Measurements from ENCODE around the gene FMNL3. TPM values are rescaled to one million over a fixed set of nuclear protein-coding genes. Genes with fewer than 3 reads are reported as not detected.

Gene FMNL3
- polyA plus RNA-seq, 1 experiment = 13.3 TPM

DNA sequence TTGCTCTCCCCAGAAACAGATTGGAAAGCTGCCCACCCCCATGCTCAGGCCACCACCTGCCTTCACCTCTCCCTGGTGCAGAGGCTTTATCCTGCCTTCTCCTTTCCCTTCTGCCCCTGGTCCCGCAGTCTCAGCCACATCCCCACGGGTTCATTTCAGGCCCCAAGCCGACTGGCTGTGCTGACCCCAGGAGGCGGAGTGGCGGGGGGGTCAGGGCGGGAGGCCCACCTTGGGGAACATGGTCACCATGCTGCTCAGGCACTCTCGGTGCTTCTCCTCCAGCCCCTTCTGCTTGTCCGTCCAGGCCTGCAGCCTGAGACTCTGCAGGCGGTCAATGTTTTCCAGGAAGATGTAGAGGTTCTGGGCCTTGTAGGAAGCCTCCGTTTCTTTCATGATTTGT, 108.7 kb downstream of the FMNL3 start:
- Histone ChIP-seq H3K27me3 (ENCODE audit: control insufficient read depth, insufficient read depth, low read length) (no peaks in the 10 kb centered on the region), H3K36me3 (ENCODE audit: control insufficient read depth, insufficient read depth, low read length) (no peaks in the 10 kb centered on the region), H3K4me3 (ENCODE audit: low read depth, low read length) (no peak overlapping the region)
- DNase-seq (ENCODE audit: low read depth) = no peak
- ChIA-PET POLR2A (no interaction called here), CTCF (interaction anchor here (0.7 to 1.6 kb wide), 2 partner anchors 18 to 92 kb away, joined by 3 read pairs; no protein-coding TSS in a partner anchor)
- TF ChIP-seq, protein P1, sequence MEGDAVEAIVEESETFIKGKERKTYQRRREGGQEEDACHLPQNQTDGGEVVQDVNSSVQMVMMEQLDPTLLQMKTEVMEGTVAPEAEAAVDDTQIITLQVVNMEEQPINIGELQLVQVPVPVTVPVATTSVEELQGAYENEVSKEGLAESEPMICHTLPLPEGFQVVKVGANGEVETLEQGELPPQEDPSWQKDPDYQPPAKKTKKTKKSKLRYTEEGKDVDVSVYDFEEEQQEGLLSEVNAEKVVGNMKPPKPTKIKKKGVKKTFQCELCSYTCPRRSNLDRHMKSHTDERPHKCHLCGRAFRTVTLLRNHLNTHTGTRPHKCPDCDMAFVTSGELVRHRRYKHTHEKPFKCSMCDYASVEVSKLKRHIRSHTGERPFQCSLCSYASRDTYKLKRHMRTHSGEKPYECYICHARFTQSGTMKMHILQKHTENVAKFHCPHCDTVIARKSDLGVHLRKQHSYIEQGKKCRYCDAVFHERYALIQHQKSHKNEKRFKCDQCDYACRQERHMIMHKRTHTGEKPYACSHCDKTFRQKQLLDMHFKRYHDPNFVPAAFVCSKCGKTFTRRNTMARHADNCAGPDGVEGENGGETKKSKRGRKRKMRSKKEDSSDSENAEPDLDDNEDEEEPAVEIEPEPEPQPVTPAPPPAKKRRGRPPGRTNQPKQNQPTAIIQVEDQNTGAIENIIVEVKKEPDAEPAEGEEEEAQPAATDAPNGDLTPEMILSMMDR (IDR thresholded peaks at IDR 0.05; ENCODE audit: insufficient read depth, low read depth, low read length) = no peak

DNA sequence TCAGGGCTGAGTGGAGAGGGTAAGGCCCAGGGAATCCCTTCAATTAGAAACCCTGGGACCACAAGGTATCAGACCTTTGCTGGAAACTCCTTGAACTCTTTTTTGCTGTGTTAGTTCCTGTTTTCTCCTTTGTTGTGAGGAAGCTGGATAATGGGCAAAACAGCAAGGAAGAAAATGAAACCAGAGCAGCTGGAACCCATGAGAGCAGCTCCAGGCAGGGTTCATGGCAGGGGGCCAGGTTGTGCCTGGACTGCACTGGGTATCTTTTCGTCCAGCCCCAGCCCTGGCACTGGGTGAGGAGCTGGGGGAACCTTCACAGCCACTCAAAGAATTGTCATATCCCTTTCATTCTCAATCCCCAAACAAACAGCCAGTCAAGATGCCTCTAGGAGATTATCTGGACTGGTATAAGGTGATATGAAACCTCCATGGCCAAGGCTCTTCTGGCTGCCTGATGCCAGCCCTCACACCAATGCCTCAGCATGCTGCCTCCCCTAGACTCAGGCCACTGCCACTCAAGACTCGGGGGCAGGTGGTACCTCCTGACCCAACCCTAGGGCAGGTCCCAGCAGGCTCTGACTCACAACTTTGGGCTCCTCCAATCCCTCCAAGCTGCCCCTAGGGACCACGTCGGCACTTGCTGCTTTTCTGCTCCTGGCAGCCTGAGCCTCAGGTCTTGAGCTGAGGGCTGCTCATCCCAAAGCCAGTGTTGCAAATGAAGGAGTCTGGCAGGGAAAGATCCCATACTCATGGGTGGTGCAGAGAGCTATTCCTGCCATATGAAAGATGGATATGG, 118.3 kb downstream of the FMNL3 start:
- POLR2A ChIA-PET = no interaction called here
- H3K27me3 ChIP-seq (ENCODE audit: control insufficient read depth, insufficient read depth, low read length) = no peaks in the 10 kb centered on the region
- no peak for DNase-seq (ENCODE audit: low read depth)

DNA sequence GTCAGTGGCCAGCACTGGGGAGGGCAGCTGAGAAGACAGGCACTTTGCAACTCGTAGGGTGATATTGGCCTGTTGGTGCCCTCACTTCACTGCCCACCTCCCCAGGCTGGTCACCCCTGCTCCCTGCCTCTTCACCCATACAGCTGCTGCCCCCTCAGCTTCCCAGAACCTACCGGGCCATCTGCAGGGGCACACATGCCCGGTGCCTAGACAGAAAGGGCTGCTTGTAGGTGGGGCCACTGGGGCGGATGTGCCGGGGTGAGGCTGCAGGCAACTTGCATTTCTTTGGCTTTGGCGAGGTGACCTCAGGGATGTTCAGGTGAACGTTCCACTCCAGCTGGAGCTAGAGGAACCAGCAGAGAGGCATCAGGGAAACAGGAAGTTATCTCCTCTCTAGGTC, 118.9 kb downstream of the FMNL3 start:
- H3K4me3 ChIP-seq (ENCODE audit: low read depth, low read length) = no peak overlapping the region
- H3K36me3 ChIP-seq (ENCODE audit: control insufficient read depth, insufficient read depth, low read length) = peaks cover 6% of the 10 kb centered on the region
- H3K27me3 ChIP-seq (ENCODE audit: control insufficient read depth, insufficient read depth, low read length) = no peaks in the 10 kb centered on the region
- ChIA-PET POLR2A (no interaction called here), CTCF (interaction anchor here (0.6 to 1.6 kb wide), 3 partner anchors 8 to 367 kb away, joined by 3 to 6 read pairs (median 3); no protein-coding TSS in a partner anchor)
- TF ChIP-seq, protein P1 (IDR thresholded peaks at IDR 0.05; ENCODE audit: insufficient read depth, low read depth, low read length) = no peak
- no peak for DNase-seq (ENCODE audit: low read depth)

More for the DNA sequence above, 118.3 kb downstream of the FMNL3 start:
- TF ChIP-seq, protein P1 (IDR thresholded peaks at IDR 0.05; ENCODE audit: insufficient read depth, low read depth, low read length) = no peak
- Histone ChIP-seq H3K36me3 (ENCODE audit: control insufficient read depth, insufficient read depth, low read length) (peaks cover 6% of the 10 kb centered on the region), H3K4me3 (ENCODE audit: low read depth, low read length) (no peak overlapping the region)
- CTCF ChIA-PET = interaction anchor here (0.6 to 1.6 kb wide), 5 partner anchors 9 to 366 kb away, joined by 3 to 6 read pairs (median 3); no protein-coding TSS in a partner anchor

DNA sequence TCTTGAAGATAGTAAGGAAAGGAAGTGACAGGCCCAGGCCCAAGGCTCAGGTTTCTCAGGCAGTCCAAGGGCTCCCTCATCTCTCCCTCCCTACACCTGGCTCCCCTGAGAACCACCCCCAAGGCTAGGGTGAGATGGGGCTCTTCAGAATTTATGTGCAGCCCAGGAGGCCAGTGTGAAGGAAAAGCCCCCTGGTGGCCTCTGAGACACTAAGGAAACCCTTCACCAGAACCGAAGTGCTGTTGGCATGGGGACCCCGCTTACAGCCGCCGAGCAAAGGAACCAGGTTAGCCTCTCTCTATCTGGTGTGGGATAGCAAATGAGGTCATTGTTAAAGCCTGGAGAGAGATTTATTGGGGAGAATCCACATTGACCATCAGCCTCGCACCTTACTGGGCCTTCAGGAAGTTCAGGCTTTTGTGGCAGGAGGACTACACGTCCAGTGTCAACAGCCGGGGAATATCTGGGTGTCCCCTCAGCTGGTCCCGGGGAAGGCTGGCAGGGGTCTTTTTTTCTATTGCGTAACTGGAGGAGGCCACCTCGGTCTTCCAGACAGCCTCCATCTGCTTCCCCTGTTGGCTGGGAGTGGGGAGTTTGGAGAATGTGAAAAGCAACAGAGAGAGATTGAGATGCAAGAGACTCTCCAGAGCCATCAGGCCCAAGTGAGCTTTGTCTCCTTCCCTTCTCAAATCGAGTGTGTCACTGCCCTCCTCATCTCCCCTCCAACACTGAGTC, 119.9 kb downstream of the FMNL3 start:
- DNase-seq (ENCODE audit: low read depth) = no peak
- POLR2A ChIA-PET = no interaction called here
- TF ChIP-seq, protein P1 (IDR thresholded peaks at IDR 0.05; ENCODE audit: insufficient read depth, low read depth, low read length) = no peak
- Histone ChIP-seq H3K36me3 (ENCODE audit: control insufficient read depth, insufficient read depth, low read length) (peaks cover 6% of the 10 kb centered on the region), H3K27me3 (ENCODE audit: control insufficient read depth, insufficient read depth, low read length) (no peaks in the 10 kb centered on the region), H3K4me3 (ENCODE audit: low read depth, low read length) (no peak overlapping the region)
- CTCF ChIA-PET = interaction anchor here (0.6 to 1.0 kb wide), 3 partner anchors 8 to 352 kb away, joined by 3 read pairs; no protein-coding TSS in a partner anchor

Small RNA genes within 50 kb of the gene (small RNA-seq; reads per million reads assigned to genes)
- gene AC020612.2 (ENCODE audit: insufficient read length, low read depth, low replicate concordance) = not detected
- not detected for gene HIGD1AP9 (ENCODE audit: insufficient read length, low read depth, low replicate concordance)
- gene POLR2KP1 (ENCODE audit: insufficient read length, low read depth, low replicate concordance) = not detected
- not detected for gene RNU6-834P (ENCODE audit: insufficient read length, low read depth, low replicate concordance)

Other genes with a start within 250 kb of the FMNL3 start
- 0.01 and 0.02 TPM in 2 replicates for gene KCNH3, start 168.4 kb downstream of the FMNL3 start, polyA plus RNA-seq (2011; rRNA removed)
- 58.6 and 96.0 TPM in 2 replicates for gene MCRS1, start 139.3 kb downstream of the FMNL3 start, polyA plus RNA-seq (2011; rRNA removed)
- 0.11 and 0.12 TPM in 2 replicates for gene FAM186B, start 101.8 kb downstream of the FMNL3 start, polyA plus RNA-seq (2011; rRNA removed)
- gene PRPF40B, start 83.8 kb downstream of the FMNL3 start, polyA plus RNA-seq (2011; rRNA removed) = 9.8 and 15.0 TPM in 2 replicates
- gene TMBIM6, start 34.2 kb upstream of the FMNL3 start, polyA plus RNA-seq (2011; rRNA removed) = 771 and 1,002 TPM in 2 replicates
- gene NCKAP5L, start 121.0 kb upstream of the FMNL3 start, polyA plus RNA-seq (2011; rRNA removed) = 7.3 and 13.2 TPM in 2 replicates
- 2.6 and 3.5 TPM in 2 replicates for gene BCDIN3D, start 135.7 kb upstream of the FMNL3 start, polyA plus RNA-seq (2011; rRNA removed)
- gene FAIM2, start 196.5 kb upstream of the FMNL3 start, polyA plus RNA-seq (2011; rRNA removed) = 1.4 and 3.6 TPM in 2 replicates
- gene AQP2, start 243.3 kb upstream of the FMNL3 start, polyA plus RNA-seq (2011; rRNA removed) = not detected in 2 replicates

Measured in BJ (cell line).